Neural progenitor cell (in vitro differentiated cells): ENCODE data around the gene UFSP2. TPM values are rescaled to one million over a fixed set of nuclear protein-coding genes. Genes with fewer than 3 reads are reported as not detected.

Experiments
- DNase-seq: peaks from one replicate; pipeline ENCODE4 v3.0.0-alpha.2; 2016; ENCODE audit warnings: low spot score
- H2AFZ ChIP-seq: fragments of 200-600 bp; sonication (generic); replicated peaks from 2 replicates; pipeline ENCODE4 v1.6.1; 2016; ENCODE audit warnings: antibody characterized with exemption
- H3F3A ChIP-seq: fragments of 200-600 bp; sonication (generic); 2 replicates; pipeline ENCODE4 v1.6.1; 2016; ENCODE audit warnings: antibody characterized with exemption, low read depth
- H3K27ac ChIP-seq: fragments of 200-600 bp; sonication (generic); 2 replicates; pipeline ENCODE4 v1.5.1; 2016; ENCODE audit warnings: mild to moderate bottlenecking
- H3K27me3 ChIP-seq: fragments of 200-600 bp; sonication (generic); 2 replicates; pipeline ENCODE4 v1.6.1; 2016; ENCODE audit warnings: mild to moderate bottlenecking, moderate library complexity
- H3K36me3 ChIP-seq: fragments of 200-600 bp; sonication (generic); 2 replicates; pipeline ENCODE4 v1.5.1; 2016
- H3K4me1 ChIP-seq: fragments of 200-600 bp; sonication (generic); 2 replicates; pipeline ENCODE4 v1.6.1; 2016; ENCODE audit warnings: mixed run types
- H3K4me2 ChIP-seq: fragments of 200-600 bp; sonication (generic); 2 replicates; pipeline ENCODE4 v1.6.1; 2016
- H3K4me3 ChIP-seq: fragments of 200-600 bp; sonication (generic); 2 replicates; pipeline ENCODE4 v1.5.1; 2016
- H3K79me2 ChIP-seq: fragments of 200-600 bp; sonication (generic); 2 replicates; pipeline ENCODE4 v1.6.1; 2016; ENCODE audit warnings: low read depth
- H3K9ac ChIP-seq: fragments of 200-600 bp; sonication (generic); 2 replicates; pipeline ENCODE4 v1.6.1; 2016
- H3K9me3 ChIP-seq: fragments of 200-600 bp; sonication (generic); 2 replicates; pipeline ENCODE4 v1.5.1; 2016; ENCODE audit warnings: low read depth
- H4K20me1 ChIP-seq: fragments of 200-600 bp; sonication (generic); 2 replicates; pipeline ENCODE4 v1.6.1; 2016; ENCODE audit warnings: low read depth
- H3K27ac Mint-ChIP-seq: 3 replicates; pipeline ENCODE4 v1.8.0; 2021; ENCODE audit warnings: mixed read lengths
- H3K27me3 Mint-ChIP-seq: 2 replicates; pipeline ENCODE4 v1.8.0; 2022; ENCODE audit warnings: low read depth, mild to moderate bottlenecking, inconsistent platforms, moderate library complexity, mixed read lengths; ENCODE audit not compliant: insufficient read depth
- H3K36me3 Mint-ChIP-seq: 3 replicates; pipeline ENCODE4 v1.8.0; 2021; ENCODE audit warnings: mixed read lengths
- H3K4me1 Mint-ChIP-seq: 3 replicates; pipeline ENCODE4 v1.8.0; 2021; ENCODE audit warnings: mixed read lengths
- H3K4me3 Mint-ChIP-seq: 3 replicates; pipeline ENCODE4 v1.8.0; 2021; ENCODE audit warnings: mild to moderate bottlenecking, moderate library complexity, mixed read lengths
- H3K9me3 Mint-ChIP-seq: 3 replicates; pipeline ENCODE4 v1.8.0; 2020; ENCODE audit warnings: mixed read lengths
- EZH2 ChIP-seq: fragments of 200-600 bp; sonication (generic); IDR thresholded peaks from 2 replicates; pipeline ENCODE4 v1.6.1; 2017; ENCODE audit warnings: antibody characterized with exemption, mild to moderate bottlenecking, moderate library complexity
- EZH2phosphoT487 ChIP-seq: fragments of 200-600 bp; sonication (generic); IDR thresholded peaks from 2 replicates; pipeline ENCODE4 v1.6.1; 2017; ENCODE audit warnings: antibody characterized with exemption
- total RNA-seq: library from RNA; depleted of rRNA; stranded (reverse); fragments of >200 nt; gene quantifications from 2 replicates; pipeline ENCODE4 v1.2.3, GENCODE V29; 2015; ENCODE audit warnings: low replicate concordance
- TF ChIP-seq, protein P1 (sequence below): fragments of 200-600 bp; sonication (generic); IDR thresholded peaks from 2 replicates; pipeline ENCODE4 v1.5.1; 2017; ENCODE audit warnings: antibody characterized with exemption, mild to moderate bottlenecking

UFSP2 gene
- total RNA-seq, 1 donor from 2014 or later, result 56.9 TPM

DNA sequence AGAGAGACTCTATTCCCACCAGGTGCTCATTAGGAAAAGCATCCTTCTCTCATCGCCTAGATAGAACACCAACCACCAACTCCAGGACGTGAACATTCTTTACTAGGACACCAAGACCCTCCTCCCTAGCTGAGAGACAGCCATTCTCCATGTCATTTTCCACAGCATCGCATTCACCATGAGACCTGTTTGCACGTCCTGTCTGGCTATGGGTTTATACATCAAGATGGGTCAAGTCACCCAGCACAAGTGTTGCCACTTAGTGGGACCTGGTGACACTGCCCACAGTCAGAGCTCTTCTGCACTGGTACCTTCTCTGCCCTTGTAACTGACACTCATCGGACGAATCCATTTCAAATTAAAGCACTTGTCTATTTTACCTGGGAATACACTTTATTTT is 47.5 kb downstream of the UFSP2 start:
- DNase-seq, result no peak
- Mint-ChIP-seq H3K27me3 (peaks cover 4% of the 10 kb centered on the region), H3K4me1 (no peaks in the 10 kb centered on the region), H3K4me3 (no peak overlapping the region), H3K36me3 (peaks cover 15% of the 10 kb centered on the region), H3K9me3 (peaks cover 10% of the 10 kb centered on the region), H3K27ac (no peak overlapping the region)
- Histone ChIP-seq H4K20me1 (no peaks in the 10 kb centered on the region), H2AFZ (no peak overlapping the region), H3K27ac (no peak overlapping the region), H3K79me2 (no peaks in the 10 kb centered on the region), H3K9ac (no peak overlapping the region), H3K4me3 (no peak overlapping the region), H3K36me3 (no peaks in the 10 kb centered on the region), H3F3A (no peaks in the 10 kb centered on the region), H3K4me1 (no peaks in the 10 kb centered on the region), H3K9me3 (peaks cover 6% of the 10 kb centered on the region), H3K4me2 (no peak overlapping the region), H3K27me3 (no peaks in the 10 kb centered on the region)
- TF ChIP-seq EZH2phosphoT487 (no peak), EZH2 (no peak)
- TF ChIP-seq, protein P1, sequence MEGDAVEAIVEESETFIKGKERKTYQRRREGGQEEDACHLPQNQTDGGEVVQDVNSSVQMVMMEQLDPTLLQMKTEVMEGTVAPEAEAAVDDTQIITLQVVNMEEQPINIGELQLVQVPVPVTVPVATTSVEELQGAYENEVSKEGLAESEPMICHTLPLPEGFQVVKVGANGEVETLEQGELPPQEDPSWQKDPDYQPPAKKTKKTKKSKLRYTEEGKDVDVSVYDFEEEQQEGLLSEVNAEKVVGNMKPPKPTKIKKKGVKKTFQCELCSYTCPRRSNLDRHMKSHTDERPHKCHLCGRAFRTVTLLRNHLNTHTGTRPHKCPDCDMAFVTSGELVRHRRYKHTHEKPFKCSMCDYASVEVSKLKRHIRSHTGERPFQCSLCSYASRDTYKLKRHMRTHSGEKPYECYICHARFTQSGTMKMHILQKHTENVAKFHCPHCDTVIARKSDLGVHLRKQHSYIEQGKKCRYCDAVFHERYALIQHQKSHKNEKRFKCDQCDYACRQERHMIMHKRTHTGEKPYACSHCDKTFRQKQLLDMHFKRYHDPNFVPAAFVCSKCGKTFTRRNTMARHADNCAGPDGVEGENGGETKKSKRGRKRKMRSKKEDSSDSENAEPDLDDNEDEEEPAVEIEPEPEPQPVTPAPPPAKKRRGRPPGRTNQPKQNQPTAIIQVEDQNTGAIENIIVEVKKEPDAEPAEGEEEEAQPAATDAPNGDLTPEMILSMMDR, result no peak

DNA sequence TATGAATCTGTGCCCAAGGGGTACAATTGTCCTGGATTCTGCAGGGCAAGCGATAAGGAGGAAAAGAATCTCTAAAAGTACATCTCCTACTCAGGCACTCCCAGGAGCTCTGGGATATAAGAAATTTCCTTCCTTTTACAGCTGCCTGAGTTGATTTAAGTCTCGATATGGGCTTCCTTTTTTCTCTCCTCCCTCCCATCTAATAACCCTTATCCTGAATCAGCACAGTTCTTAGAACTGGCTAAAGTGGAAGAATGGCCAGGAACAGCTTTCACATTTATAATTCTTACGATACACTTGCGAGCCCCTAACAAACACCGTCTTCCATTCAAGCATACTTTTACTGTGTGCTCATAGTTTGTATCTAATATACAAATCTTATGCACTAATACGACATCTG is 51.2 kb downstream of the UFSP2 start:
- no peak overlapping the region for H2AFZ ChIP-seq
- H3K27me3 ChIP-seq, result no peaks in the 10 kb centered on the region
- Mint-ChIP-seq H3K4me1 (peaks cover 5% of the 10 kb centered on the region), H3K9me3 (no peaks in the 10 kb centered on the region), H3K4me3 (no peak overlapping the region), H3K27ac (no peak overlapping the region), H3K36me3 (peaks cover 17% of the 10 kb centered on the region), H3K27me3 (no peaks in the 10 kb centered on the region)
- H3K36me3 ChIP-seq, result no peaks in the 10 kb centered on the region
- no peaks in the 10 kb centered on the region for H3K79me2 ChIP-seq
- no peak for DNase-seq
- H3K9me3 ChIP-seq, result no peaks in the 10 kb centered on the region
- no peaks in the 10 kb centered on the region for H4K20me1 ChIP-seq
- no peak overlapping the region for H3K4me2 ChIP-seq
- TF ChIP-seq EZH2phosphoT487 (no peak), EZH2 (no peak)
- TF ChIP-seq, protein P1, result no peak
- no peak overlapping the region for H3K4me3 ChIP-seq
- no peak overlapping the region for H3K27ac ChIP-seq
- H3K9ac ChIP-seq, result no peak overlapping the region
- no peaks in the 10 kb centered on the region for H3F3A ChIP-seq
- peaks cover 10% of the 10 kb centered on the region for H3K4me1 ChIP-seq

DNA sequence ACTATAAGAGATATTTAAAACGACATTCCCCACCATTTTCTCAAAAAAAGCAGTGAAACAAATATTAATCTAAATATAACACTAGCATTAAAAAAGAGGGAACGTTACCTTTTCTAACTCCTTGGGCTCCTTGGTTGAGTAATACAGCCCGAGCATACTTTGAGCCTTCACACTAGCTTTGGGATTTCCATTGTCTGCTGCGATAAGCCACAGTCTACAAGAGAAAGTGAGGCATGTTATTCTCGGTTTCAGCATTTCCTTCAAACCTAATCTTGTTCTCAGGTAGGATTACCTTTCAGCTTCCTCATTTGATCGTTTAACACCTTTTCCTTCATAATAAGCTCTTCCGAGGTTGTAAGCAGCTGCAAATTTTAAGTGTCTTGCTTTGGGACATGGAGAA is 51.7 kb downstream of the UFSP2 start:
- TF ChIP-seq EZH2phosphoT487, result no peak
- TF ChIP-seq EZH2, result no peak
- TF ChIP-seq, protein P1, result no peak
- Mint-ChIP-seq H3K4me1 (peaks cover 5% of the 10 kb centered on the region), H3K4me3 (no peak overlapping the region), H3K27me3 (no peaks in the 10 kb centered on the region), H3K27ac (no peak overlapping the region), H3K36me3 (peaks cover 17% of the 10 kb centered on the region), H3K9me3 (no peaks in the 10 kb centered on the region)
- H4K20me1 ChIP-seq, result no peaks in the 10 kb centered on the region
- no peaks in the 10 kb centered on the region for H3K36me3 ChIP-seq
- no peak overlapping the region for H2AFZ ChIP-seq
- DNase-seq, result no peak
- H3K4me2 ChIP-seq, result no peak overlapping the region
- H3F3A ChIP-seq, result no peaks in the 10 kb centered on the region
- no peak overlapping the region for H3K9ac ChIP-seq
- H3K9me3 ChIP-seq, result no peaks in the 10 kb centered on the region
- H3K79me2 ChIP-seq, result no peaks in the 10 kb centered on the region
- no peak overlapping the region for H3K4me3 ChIP-seq
- H3K4me1 ChIP-seq, result peaks cover 11% of the 10 kb centered on the region
- no peak overlapping the region for H3K27ac ChIP-seq
- no peaks in the 10 kb centered on the region for H3K27me3 ChIP-seq

DNA sequence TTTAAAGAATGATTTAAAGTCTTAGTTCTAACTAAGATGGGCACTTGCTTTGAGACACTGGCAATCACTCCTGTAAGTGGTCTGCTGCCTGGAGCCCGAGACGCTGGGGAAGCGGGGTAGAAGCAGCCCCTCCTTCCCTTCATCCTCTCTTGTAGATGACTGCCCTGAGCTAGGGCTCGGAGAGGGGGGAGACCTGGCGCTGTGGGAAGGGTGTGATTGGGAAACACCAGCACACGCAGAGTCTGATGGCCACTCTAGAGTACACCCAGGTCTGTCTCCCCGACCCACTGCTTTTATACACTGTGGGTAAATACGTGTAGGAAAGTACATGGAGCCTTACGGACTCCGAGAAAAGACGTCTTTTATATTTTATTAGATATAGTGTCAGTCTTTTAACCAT is 54.1 kb downstream of the UFSP2 start:
- Mint-ChIP-seq H3K27me3 (no peaks in the 10 kb centered on the region), H3K27ac (no peak overlapping the region), H3K4me3 (no peak overlapping the region), H3K4me1 (peaks cover 5% of the 10 kb centered on the region), H3K9me3 (no peaks in the 10 kb centered on the region), H3K36me3 (peaks cover 12% of the 10 kb centered on the region)
- Histone ChIP-seq H3K4me1 (peaks cover 11% of the 10 kb centered on the region), H3K36me3 (no peaks in the 10 kb centered on the region), H3K27ac (no peak overlapping the region), H2AFZ (no peak overlapping the region), H3K79me2 (no peaks in the 10 kb centered on the region), H3K4me2 (no peak overlapping the region), H3F3A (no peaks in the 10 kb centered on the region), H3K4me3 (no peak overlapping the region), H3K9ac (no peak overlapping the region), H3K9me3 (no peaks in the 10 kb centered on the region), H3K27me3 (no peaks in the 10 kb centered on the region), H4K20me1 (no peaks in the 10 kb centered on the region)
- DNase-seq, result no peak
- TF ChIP-seq EZH2phosphoT487 (no peak), EZH2 (no peak)
- TF ChIP-seq, protein P1, result no peak
